Upper lobe of left lung (tissue), 6 donors: ENCODE data around the gene UQCR10. TPM values are rescaled to one million over a fixed set of nuclear protein-coding genes. Genes with fewer than 3 reads are reported as not detected.

ENCODE experiments used
- ATAC-seq, 2 donors: fragments of 200-7000 bp; cut with Tn5 transposase; one replicate each; pipeline ENCODE4 v1.9.1; 2022; ENCODE audit warnings: mild to moderate bottlenecking in 2 of 2, moderate library complexity in 2 of 2; ENCODE audit not compliant: low FRiP score in 2 of 2
- DNase-seq, 2 donors: peaks; one replicate each; pipeline ENCODE4 v3.0.0-alpha.2; 2019 to 2020
- H3K27ac ChIP-seq, 4 donors: fragments of 200-600 bp; sonication (generic); one replicate each; pipeline ENCODE4 v1.5.1; 2016 to 2019
- H3K27me3 ChIP-seq, 4 donors: fragments of 200-600 bp; sonication (generic); one replicate each; pipeline ENCODE4 v1.5.1; 2017 to 2019
- H3K36me3 ChIP-seq, 4 donors: fragments of 200-600 bp; sonication (generic); one replicate each; pipeline ENCODE4 v1.5.1; 2016 to 2019
- H3K4me1 ChIP-seq, 4 donors: fragments of 200-600 bp; sonication (generic); one replicate each; pipeline ENCODE4 v1.5.1; 2018 to 2019
- H3K4me3 ChIP-seq, 4 donors: fragments of 200-600 bp; sonication (generic); one replicate each; pipeline ENCODE4 v1.5.1; 2017 to 2019; ENCODE audit warnings: mild to moderate bottlenecking in 2 of 4, moderate library complexity in 1 of 4
- H3K9me3 ChIP-seq, 4 donors: fragments of 200-600 bp; sonication (generic); one replicate each; pipeline ENCODE4 v1.5.1; 2018 to 2019
- EP300 ChIP-seq, 4 donors: sonication (generic); formaldehyde crosslinking; IDR thresholded peaks; one replicate each; pipeline ENCODE4 v1.5.1; 2017; ENCODE audit warnings: antibody characterized with exemption in 4 of 4, control low read depth in 2 of 4
- POLR2A ChIP-seq, 4 donors: fragments of 450-650 bp; IDR thresholded peaks; one replicate each; pipeline ENCODE4 v1.5.1; 2016 to 2017; ENCODE audit warnings: antibody characterized with exemption in 4 of 4, mild to moderate bottlenecking in 2 of 4
- POLR2AphosphoS5 ChIP-seq, 2 donors: sonication (generic); formaldehyde crosslinking; IDR thresholded peaks; one replicate each; pipeline ENCODE4 v1.5.1; 2017; ENCODE audit warnings: antibody characterized with exemption in 2 of 2
- WGBS, 2 donors: methylation state at CpG; one replicate each; pipeline ENCODE4 v1.1.5; 2017 to 2018; 5-methylcytosine and 5-hydroxymethylcytosine counted together
- total RNA-seq, 6 donors: library from RNA; depleted of rRNA in 4 of 6; stranded (reverse); fragments of >200 nt in 4 of 6; gene quantifications; one replicate each; pipeline versions ENCODE4 v1.1.0 to v1.2.1, GENCODE V29; 2016 to 2021
- TF ChIP-seq, protein P1 (sequence below), 6 experiments: fragments of 450-650 bp in 4 of 6; fragments of 200-600 bp in 2 of 6; sonication (generic) in 2 of 6; IDR thresholded peaks; one replicate each; pipeline ENCODE4 v1.5.1; 2016 to 2019; ENCODE audit warnings: antibody characterized with exemption in 6 of 6
- donor health status: DM: no; HTN: no; CAD: no; lungs with moderate emphysema.
- donor health status: DM: no; HTN: yes; CAD: no; lungs with severe emphysema.

Gene UQCR10
- total RNA-seq = 100 to 1,000 TPM in 2 of 6 donors, 10 to 100 TPM in 4; 50.5 to 107 (median 78.2) TPM

DNA sequence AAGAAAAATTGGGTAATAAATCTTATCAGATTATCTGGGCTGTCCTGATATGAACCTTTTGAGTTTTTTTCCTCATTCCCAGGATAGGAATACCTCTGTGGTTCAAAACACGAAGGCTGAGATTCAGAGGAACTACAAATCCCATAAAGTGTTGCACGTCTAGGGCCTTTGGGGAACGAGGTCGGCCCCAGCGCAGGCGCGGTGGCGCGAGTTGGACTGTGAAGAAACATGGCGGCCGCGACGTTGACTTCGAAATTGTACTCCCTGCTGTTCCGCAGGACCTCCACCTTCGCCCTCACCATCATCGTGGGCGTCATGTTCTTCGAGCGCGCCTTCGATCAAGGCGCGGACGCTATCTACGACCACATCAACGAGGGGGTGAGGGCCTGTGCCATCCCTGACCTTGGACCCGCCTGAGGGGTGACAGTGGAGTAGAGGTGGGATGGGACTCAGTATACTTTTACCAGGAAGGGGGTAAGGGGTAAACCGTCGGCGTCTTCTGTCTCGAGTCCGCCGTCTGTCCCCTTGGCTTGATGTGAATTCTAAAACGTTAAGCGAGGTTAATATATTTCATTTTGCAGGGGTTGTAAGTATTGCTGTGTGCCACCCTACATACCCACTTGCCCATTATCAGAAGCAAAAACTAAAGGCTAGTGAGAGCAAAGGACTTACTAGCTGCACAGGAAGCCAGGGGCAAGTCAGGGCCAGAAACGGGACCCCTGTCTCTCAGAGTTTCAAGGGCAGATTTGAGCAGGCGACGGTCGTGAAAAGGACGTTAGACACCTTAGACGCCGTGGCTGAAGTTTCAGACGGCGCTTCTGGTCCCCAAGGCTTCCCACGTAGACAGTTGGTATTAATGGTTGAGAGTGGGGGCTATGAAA, at the start of gene UQCR10:
TSS of gene UQCR10 (plus strand) at position 199 of the 881 bp plus-strand sequence. CDS start at position 229, 30 bp downstream.
- 0 to 1% methylated on average over 42 to 46 of the region's 46 CpGs for WGBS, 2 donors
- TF ChIP-seq EP300 (IDR thresholded peaks at IDR 0.05) (no peak), POLR2AphosphoS5 (IDR thresholded peaks at IDR 0.05) (peak; percentile 78 to 90), POLR2A (IDR thresholded peaks at IDR 0.05) (peak in 3 of 4 donors; percentile 43 to 66 (median 47))
- TF ChIP-seq, protein P1, sequence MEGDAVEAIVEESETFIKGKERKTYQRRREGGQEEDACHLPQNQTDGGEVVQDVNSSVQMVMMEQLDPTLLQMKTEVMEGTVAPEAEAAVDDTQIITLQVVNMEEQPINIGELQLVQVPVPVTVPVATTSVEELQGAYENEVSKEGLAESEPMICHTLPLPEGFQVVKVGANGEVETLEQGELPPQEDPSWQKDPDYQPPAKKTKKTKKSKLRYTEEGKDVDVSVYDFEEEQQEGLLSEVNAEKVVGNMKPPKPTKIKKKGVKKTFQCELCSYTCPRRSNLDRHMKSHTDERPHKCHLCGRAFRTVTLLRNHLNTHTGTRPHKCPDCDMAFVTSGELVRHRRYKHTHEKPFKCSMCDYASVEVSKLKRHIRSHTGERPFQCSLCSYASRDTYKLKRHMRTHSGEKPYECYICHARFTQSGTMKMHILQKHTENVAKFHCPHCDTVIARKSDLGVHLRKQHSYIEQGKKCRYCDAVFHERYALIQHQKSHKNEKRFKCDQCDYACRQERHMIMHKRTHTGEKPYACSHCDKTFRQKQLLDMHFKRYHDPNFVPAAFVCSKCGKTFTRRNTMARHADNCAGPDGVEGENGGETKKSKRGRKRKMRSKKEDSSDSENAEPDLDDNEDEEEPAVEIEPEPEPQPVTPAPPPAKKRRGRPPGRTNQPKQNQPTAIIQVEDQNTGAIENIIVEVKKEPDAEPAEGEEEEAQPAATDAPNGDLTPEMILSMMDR (IDR thresholded peaks at IDR 0.05) = no peak
- H3K27me3 ChIP-seq = no peaks in the 10 kb centered on the region

DNA sequence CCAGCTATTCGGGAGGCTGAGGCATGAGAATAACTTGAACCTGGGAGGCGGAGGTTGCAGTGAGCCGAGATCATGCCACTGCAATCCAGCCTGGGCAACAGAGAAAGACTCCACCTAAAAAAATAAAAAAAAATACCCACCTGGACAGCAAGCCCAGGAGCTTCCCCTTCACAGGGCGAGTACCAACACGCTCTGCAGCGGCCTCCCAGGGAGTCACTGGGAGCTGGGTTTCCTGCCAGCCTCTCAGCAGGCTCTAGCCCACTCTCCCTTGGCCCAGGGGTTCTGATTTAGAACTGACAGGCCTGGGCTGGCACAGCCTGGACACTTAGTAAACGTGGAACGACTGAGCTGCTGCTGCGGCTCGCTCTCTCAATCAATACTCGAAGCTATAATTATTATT, 49.4 kb upstream of the UQCR10 start:
- H3K27me3 ChIP-seq = peaks cover 0 to 36% (median 17%) of the 10 kb centered on the region in 4 donors
- WGBS, 2 donors = 85 to 88% methylated on average over 10 to 11 of the region's 11 CpGs
- no peak overlapping the region for H3K27ac ChIP-seq
- TF ChIP-seq POLR2AphosphoS5 (IDR thresholded peaks at IDR 0.05) (no peak), POLR2A (IDR thresholded peaks at IDR 0.05) (no peak), EP300 (IDR thresholded peaks at IDR 0.05) (no peak)
- TF ChIP-seq, protein P1 (IDR thresholded peaks at IDR 0.05) = no peak
- H3K9me3 ChIP-seq = no peaks in the 10 kb centered on the region
- no peak overlapping the region for H3K4me3 ChIP-seq
- peaks cover 9 to 18% (median 11%) of the 10 kb centered on the region in 4 donors for H3K4me1 ChIP-seq
- ATAC-seq = no peak
- no peaks in the 10 kb centered on the region for H3K36me3 ChIP-seq
- DNase-seq = no peak

More for the DNA sequence above, at the start of gene UQCR10:
- ATAC-seq (peak; percentile 93 to 95), DNase-seq (peak; percentile 95 to 99)
- Histone ChIP-seq H3K27ac (peak within 1 kb of the TSS; percentile 85 to 93 (median 88)), H3K36me3 (peaks cover 0 to 18% (median 16%) of the 10 kb centered on the region in 4 donors), H3K4me3 (peak within 1 kb of the TSS; percentile 74 to 92 (median 85)), H3K4me1 (peaks cover 22 to 37% (median 25%) of the 10 kb centered on the region in 4 donors), H3K9me3 (no peaks in the 10 kb centered on the region)

DNA sequence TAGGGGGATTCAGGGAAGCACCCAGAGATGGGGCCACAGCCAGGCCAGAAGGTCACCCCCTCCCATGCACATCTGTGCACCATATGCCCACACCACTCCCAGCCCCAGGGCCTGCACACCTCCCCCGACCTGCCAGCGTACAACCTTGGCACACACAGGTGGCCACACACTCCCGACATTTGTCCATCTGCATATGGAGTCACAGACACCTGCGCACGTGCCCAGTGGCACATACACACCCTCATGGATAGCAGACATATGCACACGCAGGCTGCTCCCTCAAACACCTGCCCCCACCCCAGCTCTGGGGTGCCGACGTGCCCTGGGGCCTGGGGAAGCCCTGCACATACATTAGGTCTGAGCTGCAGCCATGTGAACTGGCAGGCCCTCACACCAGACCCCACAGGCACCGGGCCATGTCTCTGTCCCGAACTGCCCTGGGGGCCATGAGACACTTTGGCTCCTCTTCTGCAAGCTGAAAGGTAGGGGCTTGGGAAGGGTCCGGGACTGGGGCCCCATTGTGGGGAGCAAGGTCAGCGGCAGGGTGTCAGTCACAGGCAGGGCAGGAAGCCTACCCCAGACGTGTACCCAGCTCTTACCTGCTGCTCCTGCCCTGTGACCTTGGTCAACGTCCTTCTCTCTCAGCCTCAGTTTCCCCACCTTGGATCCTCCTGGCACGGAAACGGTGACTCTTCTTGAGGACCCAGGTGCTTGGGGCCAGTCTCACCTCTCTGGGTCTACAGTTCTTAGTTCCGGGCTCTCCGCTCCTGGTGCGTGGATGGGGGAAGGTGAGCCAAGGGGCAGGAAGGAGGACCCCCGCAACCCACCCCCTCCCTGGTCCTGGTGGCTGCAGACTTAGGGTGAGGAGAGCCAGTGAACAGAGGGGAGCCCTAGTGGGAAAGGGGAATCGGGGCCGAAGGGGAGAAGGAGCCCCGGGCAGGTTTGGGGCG, 47.9 kb upstream of the UQCR10 start:
- H3K27me3 ChIP-seq = peaks cover 0 to 36% (median 17%) of the 10 kb centered on the region in 4 donors

More for the DNA sequence above, 47.9 kb upstream of the UQCR10 start:
- ATAC-seq (no peak), DNase-seq (no peak)
- Histone ChIP-seq H3K4me1 (peaks cover 9 to 18% (median 11%) of the 10 kb centered on the region in 4 donors), H3K4me3 (peak overlapping the region in 2 of 4 donors; percentile 4 to 23), H3K27ac (no peak overlapping the region), H3K36me3 (no peaks in the 10 kb centered on the region), H3K9me3 (no peaks in the 10 kb centered on the region)
- WGBS, 2 donors = 49% methylated on average over 13 to 21 of the region's 24 CpGs
- no peak for TF ChIP-seq POLR2AphosphoS5 (IDR thresholded peaks at IDR 0.05)
- TF ChIP-seq POLR2A (IDR thresholded peaks at IDR 0.05) = no peak
- TF ChIP-seq, protein P1 (IDR thresholded peaks at IDR 0.05) = no peak
- TF ChIP-seq EP300 (IDR thresholded peaks at IDR 0.05) = no peak
